Left ventricle myocardium inferior (tissue), 1 donor: ENCODE measurements around the gene DMP1. TPM values are rescaled to one million over a fixed set of nuclear protein-coding genes. Genes with fewer than 3 reads are reported as not detected.

Experiments used
- DNase-seq: peaks from one replicate; pipeline ENCODE4 v3.0.0-alpha.2; 2020
- H3K27ac ChIP-seq: fragments of 200-600 bp; replicated peaks from 2 replicates; pipeline ENCODE4 v1.8.0; 2021
- H3K27me3 ChIP-seq: fragments of 200-600 bp; 2 replicates; pipeline ENCODE4 v1.8.0; 2021; ENCODE audit warnings: low read depth
- H3K36me3 ChIP-seq: fragments of 200-600 bp; 2 replicates; pipeline ENCODE4 v1.8.0; 2021
- H3K4me1 ChIP-seq: fragments of 200-600 bp; 2 replicates; pipeline ENCODE4 v1.8.0; 2021
- H3K4me3 ChIP-seq: fragments of 200-600 bp; 2 replicates; pipeline ENCODE4 v1.8.0; 2021; ENCODE audit warnings: mild to moderate bottlenecking, moderate library complexity
- H3K9me3 ChIP-seq: fragments of 200-600 bp; replicated peaks from 2 replicates; pipeline ENCODE4 v1.8.0; 2021
- CTCF ChIP-seq: fragments of 200-600 bp; IDR thresholded peaks from 2 replicates; pipeline ENCODE4 v1.8.0; 2021; ENCODE audit warnings: antibody characterized with exemption, mild to moderate bottlenecking, borderline replicate concordance
- intact Hi-C: fragments of 100-400 bp; cut with micrococcal nuclease; formaldehyde crosslinking; loops from one replicate; pipeline ENCODE4 v1.11.0; 2022
- total RNA-seq: library from RNA; stranded (reverse); fragmentation: NEBNext Ultra II Directional; extraction: Animal tissue kit (Norgen Biotek cat#: 25700); gene quantifications from one replicate; pipeline ENCODE4 v1.2.1, GENCODE V29; 2021
- donor health status: DM: no; HTN: yes; CAD: no; lungs with severe emphysema.

DMP1 gene
- total RNA-seq, 1 donor from 2014 or later, result not detected

- H3K27ac ChIP-seq, result no peak overlapping the region
- H3K9me3 ChIP-seq, result peaks cover 4% of the 10 kb centered on the region
- intact Hi-C loops, result no loop called here
- H3K4me1 ChIP-seq, result peaks cover 13% of the 10 kb centered on the region
- no peak for DNase-seq
- TF ChIP-seq CTCF, result no peak
- no peak overlapping the region for H3K4me3 ChIP-seq
- H3K36me3 ChIP-seq, result no peaks in the 10 kb centered on the region
- H3K27me3 ChIP-seq, result no peaks in the 10 kb centered on the region
Observed at GRCh38 chr4:87633243-87633642, 16.8 kb upstream of the DMP1 start.

GRCh38 chr4:87644286-87644685 is 5.8 kb upstream of the DMP1 start:
- H3K9me3 ChIP-seq, result peaks cover 17% of the 10 kb centered on the region
- no peak for DNase-seq
- no peak for TF ChIP-seq CTCF
- no peak overlapping the region for H3K4me3 ChIP-seq
- no peaks in the 10 kb centered on the region for H3K4me1 ChIP-seq
- no peaks in the 10 kb centered on the region for H3K27me3 ChIP-seq
- intact Hi-C loops, result no loop called here
- no peak overlapping the region for H3K27ac ChIP-seq
- no peaks in the 10 kb centered on the region for H3K36me3 ChIP-seq

DNA sequence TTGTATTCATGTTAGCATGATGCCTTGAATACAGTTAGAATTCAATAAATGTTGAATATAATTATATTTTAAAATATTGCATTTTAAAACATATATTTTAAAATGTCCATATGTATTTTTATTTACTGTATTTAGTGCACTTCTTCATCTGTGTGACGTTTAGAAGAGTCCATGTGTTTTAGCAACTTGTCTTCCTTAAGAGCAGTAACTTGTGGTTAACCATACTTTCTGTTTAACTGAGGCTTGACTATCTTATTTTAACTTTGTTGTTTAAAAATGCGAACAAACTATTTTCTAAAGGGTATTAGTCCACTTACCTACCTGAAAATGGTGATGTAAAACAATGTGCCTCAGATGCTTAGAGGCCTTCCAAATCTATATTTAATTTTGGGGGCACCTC is 858 bp downstream of the DMP1 start:
- DNase-seq, result no peak
- H3K27me3 ChIP-seq, result no peaks in the 10 kb centered on the region
- H3K36me3 ChIP-seq, result no peaks in the 10 kb centered on the region
- no peaks in the 10 kb centered on the region for H3K4me1 ChIP-seq
- no peak for TF ChIP-seq CTCF
- intact Hi-C loops, result no loop called here
- no peak overlapping the region for H3K27ac ChIP-seq
- H3K4me3 ChIP-seq, result no peak overlapping the region
- H3K9me3 ChIP-seq, result no peaks in the 10 kb centered on the region

- no peak for TF ChIP-seq CTCF
- no peak for DNase-seq
- no peaks in the 10 kb centered on the region for H3K9me3 ChIP-seq
- intact Hi-C loops, result no loop called here
- H3K36me3 ChIP-seq, result no peaks in the 10 kb centered on the region
- no peak overlapping the region for H3K27ac ChIP-seq
- H3K27me3 ChIP-seq, result no peaks in the 10 kb centered on the region
- H3K4me1 ChIP-seq, result no peaks in the 10 kb centered on the region
- H3K4me3 ChIP-seq, result no peak overlapping the region
Observed at GRCh38 chr4:87651941-87652340, 1.9 kb downstream of the DMP1 start.

- TF ChIP-seq CTCF, result no peak
- H3K9me3 ChIP-seq, result no peaks in the 10 kb centered on the region
- H3K27ac ChIP-seq, result no peak overlapping the region
- H3K4me3 ChIP-seq, result no peak overlapping the region
- H3K4me1 ChIP-seq, result peaks cover 5% of the 10 kb centered on the region
- no peaks in the 10 kb centered on the region for H3K36me3 ChIP-seq
- intact Hi-C loops, result no loop called here
- no peaks in the 10 kb centered on the region for H3K27me3 ChIP-seq
- no peak for DNase-seq
Observed at GRCh38 chr4:87654487-87655044, 4.5 kb downstream of the DMP1 start.
